ENCODE results near the gene VASP. TPM values are rescaled to one million over a fixed set of nuclear protein-coding genes. Genes with fewer than 3 reads are reported as not detected.
A peak's percentile ranks its signal among the peaks of the same experiment; 100 is the strongest.

The VASP gene
- total RNA-seq, 1 experiment from 2014 or later: 43.5 TPM

DNA sequence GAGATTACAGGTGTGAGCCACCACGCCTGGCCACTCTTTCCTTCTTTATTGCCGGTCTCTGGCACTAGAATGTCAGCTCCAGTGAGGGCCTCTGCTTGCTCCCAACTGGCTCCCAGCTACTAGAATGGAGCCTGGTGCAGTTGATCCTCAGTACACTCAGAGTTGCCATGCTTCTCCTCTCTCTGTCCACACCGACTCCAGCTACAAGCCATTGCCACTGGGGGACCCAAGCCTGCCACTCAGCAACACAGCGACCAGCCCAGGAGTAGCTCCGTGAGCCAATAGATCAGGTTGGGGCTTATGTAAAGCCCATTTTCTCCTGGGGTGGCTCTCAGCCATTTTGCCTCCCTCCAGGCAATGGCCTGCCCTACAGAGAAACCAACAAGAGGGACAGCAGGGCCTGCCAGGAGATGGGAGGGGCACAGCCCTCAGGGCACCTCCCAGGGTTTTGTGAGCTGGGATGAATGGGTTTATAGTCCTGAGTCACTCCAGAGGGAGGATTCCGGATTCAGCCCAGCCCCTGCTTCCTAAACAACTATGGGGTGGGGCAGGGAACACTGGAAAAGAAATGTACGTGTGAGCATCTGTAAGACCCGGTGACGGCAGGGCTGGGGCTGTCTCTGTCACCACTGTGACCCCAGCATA is 40.8 kb downstream of the VASP start:
- DNase-seq (ENCODE audit: low spot score): peak; percentile 27

DNA sequence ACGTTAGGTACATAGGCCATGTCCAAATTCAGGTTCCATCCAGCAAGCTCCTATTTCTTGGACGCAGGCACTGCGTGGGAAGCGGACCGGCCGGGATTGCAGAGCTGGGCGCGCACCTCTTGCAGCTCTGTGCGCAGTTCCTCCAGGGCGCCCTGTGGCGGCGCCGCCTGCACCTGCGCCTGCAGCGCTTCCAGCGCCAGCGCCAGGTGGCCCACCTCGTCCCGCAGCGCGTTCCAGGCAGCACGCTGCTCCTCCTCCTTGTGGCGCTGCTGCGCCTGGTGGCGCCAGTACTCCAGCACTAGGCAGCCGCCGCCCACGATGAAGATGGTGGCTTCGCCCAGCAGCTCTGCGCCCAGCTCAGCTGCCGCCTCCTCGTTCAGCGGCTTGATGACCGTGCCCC is 46.2 kb downstream of the VASP start:
- DNase-seq (ENCODE audit: low spot score): no peak

DNA sequence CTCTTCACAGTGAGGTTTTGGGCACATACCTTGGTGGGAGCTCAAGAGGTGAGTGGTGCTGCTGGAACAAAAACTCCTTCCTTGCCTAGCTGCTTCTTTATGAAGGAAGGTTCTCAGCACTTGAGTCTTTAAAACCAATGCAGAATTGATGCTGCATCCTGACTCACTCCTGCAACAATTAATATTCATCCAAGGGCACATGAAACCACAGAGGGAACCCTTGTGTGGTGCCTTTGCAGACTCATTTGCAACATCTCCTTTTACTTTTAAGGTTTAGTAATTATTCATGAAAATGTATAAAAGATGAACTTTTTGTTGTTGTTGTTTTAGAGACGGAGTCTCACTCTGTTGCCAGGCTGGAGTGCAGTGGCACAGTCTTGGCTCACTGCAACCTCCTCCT is 47.2 kb downstream of the VASP start:
- DNase-seq (ENCODE audit: low spot score): no peak

DNA sequence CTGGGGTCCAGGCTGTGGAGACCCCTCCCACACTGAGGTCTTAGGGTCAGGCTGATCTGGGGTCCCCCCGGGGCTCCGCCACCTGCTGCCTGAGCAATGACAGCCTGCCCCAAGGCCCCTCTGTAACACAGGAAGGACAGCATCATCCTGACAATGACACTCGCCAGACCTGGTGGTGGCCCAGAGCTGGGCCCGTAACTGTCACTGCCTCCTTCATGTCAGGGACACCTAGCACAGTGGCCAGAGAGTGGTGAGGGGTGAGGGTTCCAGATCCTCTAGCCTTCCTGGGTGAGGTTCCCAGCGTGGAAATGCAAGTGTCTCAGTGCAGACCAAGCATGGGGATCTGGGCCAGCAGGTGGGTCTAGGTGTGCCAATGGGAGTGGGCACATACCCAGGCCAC is 49.6 kb downstream of the VASP start:
- DNase-seq (ENCODE audit: low spot score): no peak

DNA sequence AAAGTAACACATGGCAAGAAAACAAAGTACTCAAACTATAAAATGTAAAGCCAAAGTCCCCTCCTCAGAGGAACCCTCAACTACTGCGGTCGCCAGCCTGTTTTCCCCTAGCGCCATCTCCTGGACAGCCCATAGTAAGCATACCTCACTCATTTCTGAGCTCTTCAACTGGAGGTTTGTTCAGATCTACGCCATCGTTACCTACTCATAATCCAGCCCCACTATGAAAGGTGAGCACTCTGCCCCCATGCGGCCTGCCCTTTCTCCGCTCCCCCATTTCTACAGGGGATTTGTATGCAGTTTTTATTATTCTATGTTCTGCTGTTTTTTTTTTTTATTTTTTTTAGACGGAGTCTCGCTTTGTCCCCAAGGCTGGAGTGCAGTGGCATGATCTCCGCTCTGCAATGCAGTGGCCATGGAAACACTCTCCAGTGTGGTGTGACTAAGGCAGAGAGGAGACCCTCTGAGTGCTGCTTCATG is 51.2 kb downstream of the VASP start:
- no peak for DNase-seq (ENCODE audit: low spot score)

DNA sequence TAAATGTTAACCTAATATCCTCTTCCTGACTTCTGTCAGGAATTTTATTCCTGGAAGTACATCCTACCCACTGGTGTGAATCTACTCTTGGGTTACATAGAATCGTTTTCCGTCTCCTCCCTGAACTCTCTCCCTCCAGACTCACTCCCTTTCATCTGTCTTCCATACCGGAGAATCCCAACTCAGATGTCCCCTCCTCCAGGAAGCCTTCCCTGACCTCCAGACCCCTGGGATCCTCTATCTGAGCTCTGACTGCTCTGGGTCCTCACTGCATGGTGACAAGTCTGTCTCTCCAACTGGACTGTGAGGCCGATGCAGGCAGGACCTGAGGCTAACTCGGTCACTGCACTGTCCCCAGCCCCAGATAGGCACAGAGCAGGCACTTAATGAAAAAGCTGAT is 52.8 kb downstream of the VASP start:
- no peak for DNase-seq (ENCODE audit: low spot score)

DNA sequence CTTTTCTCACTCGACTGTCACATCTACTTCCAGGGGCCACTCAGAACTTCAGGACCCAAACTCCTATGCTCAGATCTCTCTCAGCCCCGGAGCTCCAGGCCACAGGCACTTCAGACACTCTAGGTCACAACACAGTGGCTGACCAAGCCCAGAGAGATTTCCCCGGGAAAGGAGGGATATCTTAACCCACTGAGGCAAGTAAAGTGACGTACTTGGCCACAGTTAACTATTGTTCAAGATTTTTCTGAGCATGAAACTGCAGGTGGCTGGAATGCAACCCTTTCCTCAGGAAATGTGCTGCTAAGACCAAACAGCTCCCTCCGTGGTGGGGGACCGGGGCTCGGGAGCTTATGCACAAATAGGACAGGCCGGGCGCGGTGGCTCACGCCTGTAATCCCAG is 53.4 kb downstream of the VASP start:
- no peak for DNase-seq (ENCODE audit: low spot score)

DNA sequence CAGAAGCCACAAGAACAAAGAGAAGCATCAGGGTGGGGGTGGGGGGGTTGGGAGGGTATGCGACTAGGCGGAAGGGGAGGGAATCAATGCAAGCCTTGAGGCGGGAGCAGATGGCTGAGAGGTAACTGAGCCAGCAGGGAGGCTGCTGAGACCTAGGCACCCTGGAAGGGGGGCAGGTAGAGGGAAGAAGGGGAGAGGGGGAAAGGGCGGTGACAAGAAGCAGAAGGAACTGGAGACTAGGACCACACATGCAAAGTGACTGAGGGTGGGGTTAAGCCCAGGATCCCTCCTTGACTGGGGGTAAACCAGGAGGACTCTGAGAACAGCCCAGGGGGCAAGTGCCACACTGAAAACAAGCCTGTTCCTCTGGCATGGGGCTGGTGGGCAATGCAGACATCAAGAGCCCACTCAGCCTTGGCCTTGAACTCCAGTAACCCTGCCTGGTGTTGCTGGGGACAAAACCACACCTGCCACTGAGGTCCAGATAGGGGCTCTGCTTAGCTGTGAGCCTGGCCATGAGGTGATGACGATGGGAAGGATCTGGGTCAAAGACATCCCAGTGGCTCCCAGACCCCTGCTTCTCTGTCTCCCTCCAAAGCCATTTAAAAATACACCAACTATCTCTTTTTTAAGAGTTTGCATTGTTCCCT is 57.0 kb downstream of the VASP start:
- DNase-seq (ENCODE audit: low spot score): no peak

DNA sequence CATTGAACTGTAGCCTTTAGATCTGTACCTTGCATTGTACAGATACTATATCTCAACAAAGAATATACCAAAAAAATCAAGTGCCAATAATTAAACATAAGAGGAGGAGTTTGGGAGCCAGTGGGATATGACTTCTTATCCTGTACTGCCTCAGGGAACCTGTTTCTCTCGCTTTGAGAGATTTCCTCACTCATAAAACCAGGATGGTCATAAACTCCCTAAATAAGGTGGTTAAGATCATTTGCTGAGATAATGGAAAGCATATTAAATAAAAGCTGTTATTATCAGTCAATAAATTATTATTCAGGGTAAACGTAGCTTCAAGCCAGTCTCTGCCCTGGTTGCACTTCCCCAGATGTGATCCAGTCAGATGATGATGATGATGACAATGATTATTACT is 60.3 kb downstream of the VASP start:
- DNase-seq (ENCODE audit: low spot score): no peak

DNA sequence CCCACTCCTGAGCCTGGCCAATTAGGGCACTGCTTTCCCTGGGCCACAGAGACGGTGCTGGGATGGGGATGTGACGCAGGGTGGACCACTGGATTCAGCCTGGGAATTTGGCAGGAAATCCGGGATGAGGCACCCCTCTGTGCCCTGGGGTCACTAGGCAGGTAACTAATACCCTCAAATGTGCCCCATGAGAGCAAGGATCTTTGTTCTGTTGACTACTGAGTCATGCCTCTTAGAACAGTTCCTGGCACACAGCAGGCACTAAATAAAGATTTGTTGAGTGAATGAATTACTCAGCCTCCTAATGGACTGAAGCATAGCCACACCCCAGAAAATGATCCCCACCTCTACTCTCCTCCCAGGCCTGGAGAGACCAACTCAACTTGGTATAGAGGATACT is 61.5 kb downstream of the VASP start:
- DNase-seq (ENCODE audit: low spot score): no peak

DNA sequence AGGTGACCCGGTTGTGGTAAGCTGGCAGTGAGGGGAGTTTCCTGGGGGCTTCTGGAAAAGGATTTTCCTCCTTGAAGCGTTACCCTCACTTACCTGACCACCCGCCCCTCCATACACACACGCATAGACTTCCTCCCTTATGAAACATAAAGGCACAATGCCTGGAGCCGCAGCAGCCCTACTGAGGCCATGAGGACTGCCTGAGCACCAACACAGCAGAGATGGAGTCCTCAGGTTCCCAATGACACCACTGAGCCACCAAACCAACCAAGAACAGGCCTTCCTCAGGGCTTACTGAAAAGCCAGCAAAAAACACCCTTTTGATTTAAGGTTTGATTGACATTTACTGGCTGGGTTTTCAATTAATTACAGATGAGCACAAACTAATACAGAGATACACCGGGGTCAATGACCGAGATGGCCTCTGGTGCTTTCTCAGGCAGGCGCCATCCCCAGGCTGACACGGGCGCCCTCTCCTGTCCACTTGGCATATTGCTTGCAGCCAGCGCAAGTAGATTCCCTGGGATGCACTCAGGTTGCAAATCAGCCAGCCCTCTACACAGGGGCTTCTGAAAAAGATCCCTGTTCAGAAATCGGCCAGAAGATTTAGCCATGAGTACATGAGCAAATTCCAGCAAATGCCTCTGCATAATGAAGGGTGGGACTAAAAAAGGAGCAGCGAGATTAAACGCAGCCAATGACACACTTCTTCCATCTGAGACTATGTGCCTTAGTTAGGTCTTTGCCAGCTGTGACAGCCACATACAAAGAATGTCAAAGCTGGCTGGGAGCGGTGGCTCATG is 62.5 kb downstream of the VASP start:
- DNase-seq (ENCODE audit: low spot score): no peak

DNA sequence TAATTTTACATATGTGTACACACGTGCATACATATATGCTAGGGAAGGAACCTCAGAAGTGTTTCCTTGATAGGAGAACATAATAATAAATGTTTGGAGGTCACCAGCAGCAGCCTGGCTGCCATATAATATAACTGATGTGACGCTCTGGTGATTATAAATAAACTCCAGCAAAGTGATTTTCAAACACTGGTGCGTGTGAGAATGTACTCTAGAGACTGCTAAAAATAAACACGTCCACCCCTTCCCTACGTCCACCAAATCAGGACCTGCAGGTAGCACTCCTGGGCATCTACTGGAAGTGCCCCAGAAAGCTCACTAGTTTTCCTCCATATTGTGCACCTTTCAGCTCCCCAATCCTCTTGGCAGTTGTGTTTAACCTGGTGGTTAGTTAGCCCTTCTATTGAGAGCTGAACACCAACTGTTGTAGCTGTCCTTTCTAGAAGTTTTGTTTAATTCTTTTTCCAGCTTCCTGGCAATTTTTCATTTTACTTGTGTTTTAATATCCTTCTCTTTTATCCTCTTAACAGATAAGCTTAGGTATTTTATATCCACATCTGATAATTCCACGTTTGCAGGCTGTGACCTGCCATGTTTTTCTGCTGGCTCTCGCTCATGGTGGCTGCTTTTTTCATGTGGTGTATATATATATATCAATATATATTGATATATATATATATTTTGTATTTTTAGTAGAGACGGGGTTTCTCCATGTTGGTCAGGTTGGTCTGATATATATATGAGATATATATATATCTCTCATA is 64.4 kb downstream of the VASP start:
- DNase-seq (ENCODE audit: low spot score): no peak

DNA sequence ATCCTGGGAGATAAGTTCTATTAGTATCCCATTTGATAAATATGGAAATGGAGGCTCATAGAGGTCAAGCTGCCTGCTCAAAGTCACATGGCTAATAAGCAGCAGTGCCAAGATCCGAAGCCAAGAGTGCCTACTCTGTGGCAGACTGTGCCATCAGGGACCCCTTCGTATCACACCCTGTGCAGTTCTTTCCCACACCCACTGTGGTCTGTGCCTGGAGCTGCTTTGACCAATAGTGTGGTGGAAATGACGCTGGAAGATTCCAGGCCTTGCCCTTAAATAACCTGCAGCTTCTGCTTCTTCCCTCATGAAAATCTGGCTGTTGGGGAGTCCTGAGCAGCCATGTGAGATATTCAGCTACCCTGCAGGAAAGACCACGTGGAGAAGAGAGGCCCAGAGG is 67.2 kb downstream of the VASP start:
- DNase-seq (ENCODE audit: low spot score): no peak

DNA sequence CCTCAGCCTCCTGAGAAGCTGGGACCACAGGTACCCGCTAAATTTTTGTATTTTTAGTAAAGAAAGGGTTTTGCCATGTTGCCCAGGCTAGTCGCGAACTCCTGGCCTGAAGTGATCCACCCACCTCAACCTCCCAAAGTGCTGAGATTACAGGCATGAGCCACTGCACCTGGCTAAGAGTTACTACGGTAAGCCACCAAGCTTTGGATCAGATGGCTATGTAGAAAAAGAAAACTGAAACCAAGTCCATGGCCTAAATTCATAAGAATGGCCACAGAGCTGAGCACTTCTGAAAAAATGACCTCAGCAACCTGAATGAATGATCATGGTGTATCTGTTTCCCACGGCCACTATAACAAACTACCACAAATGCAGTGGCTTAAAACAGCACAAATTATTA is 67.9 kb downstream of the VASP start:
- DNase-seq (ENCODE audit: low spot score): no peak

Other genes with a start within 250 kb of the VASP start
- gene CKM, start 184.6 kb upstream of the VASP start, total RNA-seq (2014; rRNA removed; shearing (Covaris generic)): not detected in 2 replicates
- gene KLC3, start 166.7 kb upstream of the VASP start, total RNA-seq (2014; rRNA removed; shearing (Covaris generic)): 0.72 TPM in 1 of 2 replicates, not detected in the other
- 4.6 and 8.3 TPM in 2 replicates for gene ERCC2, start 136.9 kb upstream of the VASP start, total RNA-seq (2014; rRNA removed; shearing (Covaris generic))
- gene PPP1R13L, start 102.4 kb upstream of the VASP start, total RNA-seq (2014; rRNA removed; shearing (Covaris generic)): 0.14 and 1.1 TPM in 2 replicates
- gene POLR1G, start 100.8 kb upstream of the VASP start, total RNA-seq (2014; rRNA removed; shearing (Covaris generic)): 6.8 and 9.0 TPM in 2 replicates
- 49.3 and 84.0 TPM in 2 replicates for gene ERCC1, start 83.6 kb upstream of the VASP start, total RNA-seq (2014; rRNA removed; shearing (Covaris generic))
- 1.2 TPM in 1 of 2 replicates, not detected in the other for gene FOSB, start 39.5 kb upstream of the VASP start, total RNA-seq (2014; rRNA removed; shearing (Covaris generic))
- gene RTN2, start 10.4 kb upstream of the VASP start, total RNA-seq (2014; rRNA removed; shearing (Covaris generic)): 3.5 and 6.1 TPM in 2 replicates
- gene PPM1N, start 9.0 kb upstream of the VASP start, total RNA-seq (2014; rRNA removed; shearing (Covaris generic)): 0.21 and 1.1 TPM in 2 replicates
- 4.8 and 5.3 TPM in 2 replicates for gene OPA3, start 77.3 kb downstream of the VASP start, total RNA-seq (2014; rRNA removed; shearing (Covaris generic))
- not detected in 2 replicates for gene GPR4, start 94.7 kb downstream of the VASP start, total RNA-seq (2014; rRNA removed; shearing (Covaris generic))
- gene EML2, start 131.9 kb downstream of the VASP start, total RNA-seq (2014; rRNA removed; shearing (Covaris generic)): 5.1 and 11.7 TPM in 2 replicates
- not detected in 2 replicates for gene GIPR, start 160.7 kb downstream of the VASP start, total RNA-seq (2014; rRNA removed; shearing (Covaris generic))
- 318 and 326 TPM in 2 replicates for gene SNRPD2, start 184.5 kb downstream of the VASP start, total RNA-seq (2014; rRNA removed; shearing (Covaris generic))
- gene QPCTL, start 185.2 kb downstream of the VASP start, total RNA-seq (2014; rRNA removed; shearing (Covaris generic)): 5.4 and 5.9 TPM in 2 replicates
- gene FBXO46, start 223.4 kb downstream of the VASP start, total RNA-seq (2014; rRNA removed; shearing (Covaris generic)): 2.3 and 2.8 TPM in 2 replicates
- gene MEIOSIN, start 226.0 kb downstream of the VASP start, total RNA-seq (2014; rRNA removed; shearing (Covaris generic)): not detected in 2 replicates